Stimulated activated CD8-positive, alpha-beta memory T cell treated with anti-CD3 and anti-CD28 coated beads, Interleukin-15, amount 100 ng/mL, for 1 hour (primary cell): ENCODE measurements around the gene IFT122.
"Not testable (repeated sequence)": the region's sequence is repeated elsewhere in the genome, so short reads cannot be mapped to it uniquely, and the experiment has no call there.

ENCODE experiments used
- DNase-seq: peaks from one replicate; pipeline ENCODE4 v3.0.0-alpha.2; 2020; ENCODE audit warnings: low read depth

IFT122 gene

GRCh38 chr3:129536804-129537203 lies 96.8 kb downstream of the IFT122 start:
- no peak for DNase-seq

DNA sequence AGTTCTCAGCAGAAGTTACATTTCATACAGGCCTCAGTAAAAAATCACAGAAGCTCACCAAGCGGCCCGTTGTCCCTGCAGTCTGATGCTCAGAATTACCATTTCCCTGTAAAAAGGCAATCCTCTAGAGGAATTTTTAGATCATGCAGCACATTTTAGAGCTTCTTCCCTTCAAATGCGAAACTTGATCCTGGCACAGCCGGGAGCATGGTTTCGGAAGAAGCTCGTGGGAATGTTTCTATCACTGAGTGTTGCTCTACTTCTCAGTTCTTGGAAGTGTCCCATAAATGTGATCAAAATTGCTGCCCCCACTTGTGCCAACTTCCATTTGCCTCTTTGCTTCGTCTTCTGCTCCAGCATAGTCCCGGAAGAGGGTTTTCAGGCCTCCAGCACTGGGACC lies 99.2 kb downstream of the IFT122 start:
- DNase-seq = no peak

- DNase-seq = no peak
Observed at GRCh38 chr3:129540776-129541516, 100.9 kb downstream of the IFT122 start.

DNA sequence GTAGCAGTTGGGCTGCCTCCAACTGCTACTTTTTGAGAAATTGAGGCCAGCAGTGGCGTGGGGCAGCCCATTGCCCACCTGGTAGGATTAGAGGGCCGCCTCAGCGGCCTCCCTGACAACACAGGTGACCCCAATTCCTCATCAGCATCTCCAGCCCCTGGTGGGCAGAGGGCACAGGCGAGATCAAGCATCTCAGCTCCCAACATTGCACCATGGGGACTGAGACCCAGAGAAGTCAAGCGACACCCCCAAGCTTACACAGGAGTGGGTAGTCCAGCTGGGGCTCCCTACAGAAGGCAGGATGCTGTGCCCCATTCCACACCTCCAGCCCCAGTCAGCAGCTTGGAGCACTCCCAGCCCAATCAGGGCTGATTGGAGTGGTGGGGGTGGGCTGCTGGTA lies 102.7 kb downstream of the IFT122 start:
- no peak for DNase-seq

GRCh38 chr3:129543156-129543790 lies 103.2 kb downstream of the IFT122 start, which contains the start of gene H1-8:
Gene H1-8, plus strand, starts transcription at chr3:129543175. Its CDS starts 44 bp downstream, at chr3:129543219.
- no peak for DNase-seq

- no peak for DNase-seq
Observed at GRCh38 chr3:129543999-129544398, 104.0 kb downstream of the IFT122 start.

DNA sequence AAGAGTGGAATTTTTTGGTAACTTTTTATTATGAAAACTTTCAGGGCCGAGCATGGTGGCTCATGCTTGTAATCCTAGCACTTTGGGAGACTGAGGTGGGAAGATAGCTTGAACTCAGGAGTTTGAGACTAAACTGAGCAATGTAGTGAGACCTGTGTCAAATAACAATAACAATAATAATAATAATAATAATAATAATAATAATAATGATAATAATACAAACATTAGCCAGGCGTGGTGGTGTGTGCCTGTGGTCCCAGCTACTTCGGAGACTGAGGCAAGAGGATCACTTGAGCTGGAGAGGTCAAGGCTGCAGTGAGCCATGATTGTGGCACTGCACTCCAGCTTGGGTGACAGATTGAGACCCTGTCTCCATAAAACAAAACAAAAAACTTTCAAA lies 105.9 kb downstream of the IFT122 start:
- DNase-seq = not testable (repeated sequence)

DNA sequence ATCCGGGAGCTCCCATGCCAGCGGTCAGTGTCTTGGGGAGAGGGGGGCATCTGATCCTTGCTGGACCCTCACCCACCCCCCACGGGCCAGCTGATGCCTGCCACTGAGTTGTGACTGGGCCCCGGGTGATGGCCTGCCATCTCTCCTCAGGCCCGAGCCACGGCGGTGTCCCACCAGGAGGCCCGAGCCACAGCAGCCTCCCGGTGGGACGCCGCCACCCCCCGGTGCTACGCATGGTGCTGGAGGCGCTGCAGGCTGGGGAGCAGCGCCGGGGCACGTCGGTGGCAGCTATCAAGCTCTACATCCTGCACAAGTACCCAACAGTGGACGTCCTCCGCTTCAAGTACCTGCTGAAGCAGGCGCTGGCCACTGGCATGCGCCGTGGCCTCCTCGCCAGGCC lies 107.2 kb downstream of the IFT122 start:
- DNase-seq = no peak

GRCh38 chr3:129548104-129548965 lies 108.3 kb downstream of the IFT122 start:
- DNase-seq = no peak

DNA sequence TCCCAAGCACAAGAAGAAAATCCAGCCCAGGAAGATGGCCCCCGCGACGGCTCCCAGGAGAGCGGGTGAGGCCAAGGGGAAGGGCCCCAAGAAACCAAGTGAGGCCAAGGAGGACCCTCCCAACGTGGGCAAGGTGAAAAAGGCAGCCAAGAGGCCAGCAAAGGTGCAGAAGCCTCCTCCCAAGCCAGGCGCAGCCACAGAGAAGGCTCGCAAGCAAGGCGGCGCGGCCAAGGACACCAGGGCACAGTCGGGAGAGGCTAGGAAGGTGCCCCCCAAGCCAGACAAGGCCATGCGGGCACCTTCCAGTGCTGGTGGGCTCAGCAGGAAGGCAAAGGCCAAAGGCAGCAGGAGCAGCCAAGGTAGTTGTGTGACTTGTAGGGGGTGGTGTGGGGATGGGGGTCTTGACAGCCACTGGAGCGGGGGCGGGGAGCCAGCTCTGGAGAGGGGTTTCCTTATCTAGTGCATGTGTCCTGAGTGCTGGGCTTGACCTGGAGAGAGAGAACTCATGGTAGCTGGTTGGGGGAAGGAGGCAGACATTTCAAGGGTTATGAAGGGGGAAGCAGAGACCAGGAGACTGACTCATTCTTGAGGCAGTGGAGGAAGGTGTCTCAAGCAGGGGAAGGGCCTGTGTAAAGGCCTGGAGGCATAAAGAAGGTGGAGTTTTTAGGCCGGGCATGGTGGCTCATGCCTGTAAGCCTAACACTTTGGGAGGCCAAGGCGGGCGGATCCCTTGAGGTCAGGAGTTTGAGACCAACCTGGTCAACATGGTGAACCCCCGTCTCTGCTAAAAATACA lies 109.2 kb downstream of the IFT122 start:
- no peak for DNase-seq

GRCh38 chr3:129549805-129550204 lies 109.8 kb downstream of the IFT122 start:
- DNase-seq = no peak

- DNase-seq = no peak
Observed at GRCh38 chr3:129552287-129553050, 112.4 kb downstream of the IFT122 start.

GRCh38 chr3:129553171-129553570 lies 113.1 kb downstream of the IFT122 start:
- DNase-seq = no peak

- no peak for DNase-seq
Observed at GRCh38 chr3:129553719-129554118, 113.7 kb downstream of the IFT122 start.

- DNase-seq = no peak
Observed at GRCh38 chr3:129554356-129555152, 114.5 kb downstream of the IFT122 start.

DNA sequence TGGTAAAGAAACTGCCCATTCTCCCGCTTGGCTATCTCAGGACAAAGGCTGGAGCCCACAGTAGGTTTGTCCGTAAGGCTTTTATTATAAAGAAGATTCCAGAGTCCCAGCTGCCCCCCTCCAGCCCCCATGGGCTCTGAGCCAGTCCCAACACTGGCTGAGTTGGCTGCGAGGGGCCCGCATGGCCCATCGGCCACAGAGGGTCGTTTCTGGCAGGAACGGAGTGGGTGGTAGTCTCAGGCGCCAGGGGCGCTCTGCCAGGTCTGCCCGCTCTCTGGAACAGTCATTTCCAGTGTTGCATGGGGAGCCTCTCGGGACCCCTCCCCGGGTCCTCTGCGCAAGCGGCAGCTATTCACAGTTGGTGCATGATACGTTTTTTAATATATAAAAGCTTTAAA lies 115.1 kb downstream of the IFT122 start:
- DNase-seq = no peak

GRCh38 chr3:129555616-129556357 lies 115.8 kb downstream of the IFT122 start:
- DNase-seq = no peak

DNA sequence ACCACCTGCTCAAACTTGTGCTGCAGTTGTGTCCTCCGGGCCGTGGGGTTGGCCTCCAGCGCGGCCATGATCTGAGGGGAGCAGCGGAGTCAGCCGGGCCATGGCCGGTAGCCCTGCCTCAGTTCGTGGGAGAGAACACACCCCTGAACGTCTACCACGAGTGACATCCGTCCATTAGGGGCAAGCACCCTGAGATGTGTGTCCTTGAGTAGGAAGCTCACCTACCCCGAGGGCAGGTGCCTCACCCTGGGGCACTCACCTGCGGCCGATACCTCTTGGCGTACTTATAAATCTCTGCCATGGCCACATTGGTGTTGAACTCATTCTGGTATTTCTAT lies 116.3 kb downstream of the IFT122 start:
- no peak for DNase-seq

- no peak for DNase-seq
Observed at GRCh38 chr3:129556890-129557547, 117.0 kb downstream of the IFT122 start.
